HCEC 1CT (cell line): ENCODE results near the gene CD226.
"Not testable (repeated sequence)": the region's sequence is repeated elsewhere in the genome, so short reads cannot be mapped to it uniquely, and the experiment has no call there.

Experiments used
- DNase-seq: peaks from one replicate; pipeline ENCODE4 v3.0.0-alpha.2; 2017

The CD226 gene

GRCh38 chr18:69865776-69866175 is 81.9 kb downstream of the CD226 start:
- DNase-seq: no peak

GRCh38 chr18:69864802-69865201 is 82.9 kb downstream of the CD226 start:
- not testable (repeated sequence) for DNase-seq

GRCh38 chr18:69858897-69859296 is 88.8 kb downstream of the CD226 start:
- DNase-seq: no peak

- no peak for DNase-seq
These were observed 93.2 kb downstream of the CD226 start for GRCh38 chr18:69854455-69854854.

GRCh38 chr18:69853051-69853450 is 94.6 kb downstream of the CD226 start:
- no peak for DNase-seq

- DNase-seq: no peak
These were observed 101.8 kb downstream of the CD226 start for GRCh38 chr18:69845593-69846506.

- no peak for DNase-seq
These were observed 103.0 kb downstream of the CD226 start for GRCh38 chr18:69844656-69845055.

- no peak for DNase-seq
These were observed 104.7 kb downstream of the CD226 start for GRCh38 chr18:69843015-69843414.

- DNase-seq: no peak
These were observed 106.6 kb downstream of the CD226 start for GRCh38 chr18:69841117-69841516.

GRCh38 chr18:69840445-69840844 is 107.2 kb downstream of the CD226 start:
- DNase-seq: peak; percentile 51

GRCh38 chr18:69840001-69840400 is 107.7 kb downstream of the CD226 start:
- DNase-seq: no peak

- no peak for DNase-seq
These were observed 108.2 kb downstream of the CD226 start for GRCh38 chr18:69839497-69839896.

- DNase-seq: peak; percentile 23
These were observed 108.9 kb downstream of the CD226 start for GRCh38 chr18:69838620-69839411.

- DNase-seq: no peak
These were observed 109.7 kb downstream of the CD226 start for GRCh38 chr18:69838003-69838402.

GRCh38 chr18:69834980-69835379 is 112.7 kb downstream of the CD226 start:
- not testable (repeated sequence) for DNase-seq

- no peak for DNase-seq
These were observed 117.5 kb downstream of the CD226 start for GRCh38 chr18:69830189-69830588.

- no peak for DNase-seq
These were observed 127.1 kb downstream of the CD226 start for GRCh38 chr18:69820538-69820937.

GRCh38 chr18:69819460-69819859 is 128.2 kb downstream of the CD226 start:
- no peak for DNase-seq

- peak; percentile 97 for DNase-seq
These were observed 130.2 kb downstream of the CD226 start for GRCh38 chr18:69817335-69817940.

GRCh38 chr18:69814861-69815385 is 132.8 kb downstream of the CD226 start:
- no peak for DNase-seq

GRCh38 chr18:69813559-69813958 is 134.1 kb downstream of the CD226 start:
- DNase-seq: no peak

GRCh38 chr18:69808399-69808798 is 139.3 kb downstream of the CD226 start:
- DNase-seq: no peak
